Activated naive CD4-positive, alpha-beta T cell treated with anti-CD3 and anti-CD28 coated beads for 36 hours (primary cell): ENCODE data around the gene CLDN7. TPM values are rescaled to one million over a fixed set of nuclear protein-coding genes. Genes with fewer than 3 reads are reported as not detected.
"Not testable (repeated sequence)": the region's sequence is repeated elsewhere in the genome, so short reads cannot be mapped to it uniquely, and the experiment has no call there.

Experiments
- CTCF ChIA-PET: fragments of 350-600 bp; sonication (Branson Sonifier 250); formaldehyde crosslinking; loops from one replicate; lab custom pipeline; 2021; ENCODE audit warnings: antibody characterized with exemption; lab: Charles Lee
- DNase-seq: peaks from one replicate; pipeline ENCODE4 v3.0.0-alpha.2; 2020
- H3K27ac Mint-ChIP-seq: one replicate; pipeline ENCODE4 v1.8.0; 2021; ENCODE audit warnings: mild to moderate bottlenecking, mixed read lengths
- H3K27me3 Mint-ChIP-seq: one replicate; pipeline ENCODE4 v1.8.0; 2021; ENCODE audit warnings: low read depth, mixed read lengths
- H3K36me3 Mint-ChIP-seq: one replicate; pipeline ENCODE4 v1.8.0; 2021; ENCODE audit warnings: low read depth, mixed read lengths
- H3K4me1 Mint-ChIP-seq: one replicate; pipeline ENCODE4 v1.8.0; 2021; ENCODE audit warnings: low read depth, mixed read lengths
- H3K4me3 Mint-ChIP-seq: one replicate; pipeline ENCODE4 v1.8.0; 2021; ENCODE audit warnings: mild to moderate bottlenecking, moderate library complexity, mixed read lengths
- H3K9me3 Mint-ChIP-seq: one replicate; pipeline ENCODE4 v1.8.0; 2021; ENCODE audit warnings: mixed read lengths
- intact Hi-C: fragments of 100-400 bp; cut with micrococcal nuclease; formaldehyde crosslinking; loops from one replicate; pipeline ENCODE4 v1.15.1; 2023
- total RNA-seq, 2 experiments: library from RNA; stranded (reverse); gene quantifications; one replicate each; pipeline ENCODE4 v1.2.3, GENCODE V29; 2021

Gene CLDN7
- total RNA-seq, 2 experiments from 2014 or later: 0.40 TPM; not detected in 1

GRCh38 chr17:7250695-7251627 lies 11.3 kb downstream of the CLDN7 start:
- Mint-ChIP-seq H3K9me3 (no peaks in the 10 kb centered on the region), H3K4me1 (peaks cover 37% of the 10 kb centered on the region), H3K27me3 (no peaks in the 10 kb centered on the region), H3K27ac (peak overlapping the region; percentile 91), H3K36me3 (peaks cover 27% of the 10 kb centered on the region), H3K4me3 (peak overlapping the region; percentile 86)
- DNase-seq: peak; percentile 54
- intact Hi-C loops: loop anchor here (5.0 kb wide), 2 partner anchors 436 to 591 kb away; partner anchors contain the start of genes TP53 and WRAP53
- CTCF ChIA-PET: interaction anchor here (0.6 kb wide), 2 partner anchors 28 to 589 kb away, joined by 3 read pairs; no protein-coding TSS in a partner anchor

GRCh38 chr17:7249830-7250229 lies 12.4 kb downstream of the CLDN7 start:
- CTCF ChIA-PET: interaction anchor here (0.6 to 1.7 kb wide), 3 partner anchors 29 to 114 kb away, joined by 4 to 5 read pairs (median 4); no protein-coding TSS in a partner anchor
- Mint-ChIP-seq H3K4me1 (peaks cover 37% of the 10 kb centered on the region), H3K27ac (peak overlapping the region; percentile 91), H3K4me3 (peak overlapping the region; percentile 86), H3K27me3 (no peaks in the 10 kb centered on the region), H3K36me3 (peaks cover 27% of the 10 kb centered on the region), H3K9me3 (no peaks in the 10 kb centered on the region)
- DNase-seq: no peak
- intact Hi-C loops: loop anchor here (5.0 kb wide), 2 partner anchors 437 to 592 kb away; partner anchors contain the start of genes TP53 and WRAP53

- Mint-ChIP-seq H3K4me3 (peak overlapping the region; percentile 36), H3K27me3 (no peaks in the 10 kb centered on the region), H3K36me3 (peaks cover 22% of the 10 kb centered on the region), H3K9me3 (no peaks in the 10 kb centered on the region), H3K27ac (no peak overlapping the region), H3K4me1 (peaks cover 37% of the 10 kb centered on the region)
- intact Hi-C loops: no loop called here
- no peak for DNase-seq
- CTCF ChIA-PET: interaction anchor here (0.6 to 1.7 kb wide), 3 partner anchors 29 to 114 kb away, joined by 4 to 5 read pairs (median 4); no protein-coding TSS in a partner anchor
Observed at GRCh38 chr17:7249214-7249613, 13.1 kb downstream of the CLDN7 start.

- H3K36me3 Mint-ChIP-seq: peaks cover 19% of the 10 kb centered on the region
- H3K27ac Mint-ChIP-seq: peak overlapping the region; percentile 31
- peaks cover 34% of the 10 kb centered on the region for H3K4me1 Mint-ChIP-seq
- H3K27me3 Mint-ChIP-seq: no peaks in the 10 kb centered on the region
- intact Hi-C loops: no loop called here
- peak overlapping the region; percentile 36 for H3K4me3 Mint-ChIP-seq
- DNase-seq: no peak
- no peaks in the 10 kb centered on the region for H3K9me3 Mint-ChIP-seq
- CTCF ChIA-PET: interaction anchor here (1.7 kb wide), 1 partner anchor 28 kb away, joined by 5 read pairs; no protein-coding TSS in a partner anchor
Observed at GRCh38 chr17:7248796-7249195, 13.5 kb downstream of the CLDN7 start.

GRCh38 chr17:7246779-7247178 lies 15.5 kb downstream of the CLDN7 start:
- peaks cover 29% of the 10 kb centered on the region for H3K36me3 Mint-ChIP-seq
- no peak overlapping the region for H3K4me3 Mint-ChIP-seq
- peaks cover 35% of the 10 kb centered on the region for H3K4me1 Mint-ChIP-seq
- no peaks in the 10 kb centered on the region for H3K9me3 Mint-ChIP-seq
- H3K27ac Mint-ChIP-seq: peak overlapping the region; percentile 14
- no peak for DNase-seq
- intact Hi-C loops: no loop called here
- CTCF ChIA-PET: interaction anchor here (1.5 kb wide), 1 partner anchor 26 kb away, joined by 3 read pairs; no protein-coding TSS in a partner anchor
- no peaks in the 10 kb centered on the region for H3K27me3 Mint-ChIP-seq

- H3K9me3 Mint-ChIP-seq, H3K27me3 Mint-ChIP-seq, DNase-seq, intact Hi-C loops, H3K4me3 Mint-ChIP-seq: not testable (repeated sequence)
- CTCF ChIA-PET: interaction anchor here (1.8 kb wide), 1 partner anchor 23 kb away, joined by 5 read pairs; the partner anchor contains the start of genes ACADVL and DLG4
- Mint-ChIP-seq H3K4me1 (peaks cover 41% of the 10 kb centered on the region), H3K36me3 (peaks cover 34% of the 10 kb centered on the region), H3K27ac (peak overlapping the region; percentile 50)
Observed at GRCh38 chr17:7243838-7244237, 18.4 kb downstream of the CLDN7 start.

- intact Hi-C loops: no loop called here
- Mint-ChIP-seq H3K9me3 (no peaks in the 10 kb centered on the region), H3K4me1 (peaks cover 37% of the 10 kb centered on the region), H3K4me3 (peak overlapping the region; percentile 94), H3K36me3 (peaks cover 35% of the 10 kb centered on the region), H3K27ac (peak overlapping the region; percentile 78), H3K27me3 (no peaks in the 10 kb centered on the region)
- CTCF ChIA-PET: interaction anchor here (1.8 to 2.7 kb wide), 2 partner anchors 23 to 24 kb away, joined by 5 to 16 read pairs; partner anchors contain the start of genes ACADVL and DLG4
- DNase-seq: no peak
Observed at GRCh38 chr17:7243453-7243729, 18.9 kb downstream of the CLDN7 start.

- Mint-ChIP-seq H3K27ac (peak overlapping the region; percentile 98), H3K9me3 (no peaks in the 10 kb centered on the region), H3K4me3 (peak overlapping the region; percentile 94), H3K4me1 (peaks cover 36% of the 10 kb centered on the region), H3K36me3 (peaks cover 35% of the 10 kb centered on the region), H3K27me3 (no peaks in the 10 kb centered on the region)
- CTCF ChIA-PET: interaction anchor here (2.7 kb wide), 1 partner anchor 23 kb away, joined by 16 read pairs; the partner anchor contains the start of genes ACADVL and DLG4
- peak; percentile 94 for DNase-seq
- intact Hi-C loops: no loop called here
Observed at GRCh38 chr17:7242717-7243452, 19.4 kb downstream of the CLDN7 start.

GRCh38 chr17:7241783-7242716 lies 20.2 kb downstream of the CLDN7 start, which contains the start of gene GABARAP:
Gene GABARAP (minus strand): TSS chr17:7242449. CDS start chr17:7242330, 119 bp downstream.
- H3K4me3 Mint-ChIP-seq: peak within 1 kb of the TSS; percentile 94
- no peaks in the 10 kb centered on the region for H3K9me3 Mint-ChIP-seq
- CTCF ChIA-PET: interaction anchor here (0.9 to 2.7 kb wide), 4 partner anchors 22 to 239 kb away, joined by 3 to 16 read pairs (median 3); partner anchors contain the start of genes ACADVL, DLG4 and SLC35G6
- DNase-seq: peak; percentile 93
- intact Hi-C loops: no loop called here
- H3K4me1 Mint-ChIP-seq: peaks cover 39% of the 10 kb centered on the region
- peak within 1 kb of the TSS; percentile 98 for H3K27ac Mint-ChIP-seq
- H3K36me3 Mint-ChIP-seq: peaks cover 34% of the 10 kb centered on the region
- no peaks in the 10 kb centered on the region for H3K27me3 Mint-ChIP-seq

GRCh38 chr17:7241090-7241733 lies 21.1 kb downstream of the CLDN7 start:
- intact Hi-C loops: no loop called here
- Mint-ChIP-seq H3K36me3 (peaks cover 29% of the 10 kb centered on the region), H3K27ac (peak overlapping the region; percentile 98), H3K4me1 (peaks cover 46% of the 10 kb centered on the region), H3K4me3 (peak overlapping the region; percentile 94), H3K27me3 (no peaks in the 10 kb centered on the region), H3K9me3 (no peaks in the 10 kb centered on the region)
- CTCF ChIA-PET: interaction anchor here (0.6 to 2.7 kb wide), 5 partner anchors 21 to 240 kb away, joined by 3 to 16 read pairs (median 3); partner anchors contain the start of genes ACADVL, DLG4 and SLC35G6
- no peak for DNase-seq
